ENCODE measurements around the gene GIPC1.

GIPC1 gene

DNA sequence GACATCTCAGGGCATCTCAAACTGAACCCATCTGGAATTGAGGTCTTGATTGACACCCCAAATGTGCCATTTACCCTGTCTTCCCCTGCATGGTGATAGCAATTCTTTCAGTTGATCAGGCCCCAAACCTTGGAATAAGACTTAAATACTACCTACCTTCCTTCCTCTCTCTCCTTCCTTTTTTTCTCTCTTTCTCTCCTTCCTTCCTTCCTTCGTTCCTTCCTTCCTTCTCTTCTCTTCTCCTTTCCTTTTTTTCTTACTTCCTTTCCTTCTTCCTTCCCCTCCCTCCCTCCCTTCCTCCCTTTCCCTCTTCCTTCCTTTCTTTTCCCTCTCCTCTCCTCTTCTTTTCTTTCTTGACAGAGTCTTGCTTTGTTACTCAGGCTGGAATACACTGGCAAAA lies 7.4 kb upstream of the GIPC1 start:
- H3K4me3 ChIP-seq (replicated peaks in 1 of 2; ENCODE audit: low read depth in 2 of 2, low read length in 2 of 2), result no peak overlapping the region
- TF ChIP-seq, protein P1, sequence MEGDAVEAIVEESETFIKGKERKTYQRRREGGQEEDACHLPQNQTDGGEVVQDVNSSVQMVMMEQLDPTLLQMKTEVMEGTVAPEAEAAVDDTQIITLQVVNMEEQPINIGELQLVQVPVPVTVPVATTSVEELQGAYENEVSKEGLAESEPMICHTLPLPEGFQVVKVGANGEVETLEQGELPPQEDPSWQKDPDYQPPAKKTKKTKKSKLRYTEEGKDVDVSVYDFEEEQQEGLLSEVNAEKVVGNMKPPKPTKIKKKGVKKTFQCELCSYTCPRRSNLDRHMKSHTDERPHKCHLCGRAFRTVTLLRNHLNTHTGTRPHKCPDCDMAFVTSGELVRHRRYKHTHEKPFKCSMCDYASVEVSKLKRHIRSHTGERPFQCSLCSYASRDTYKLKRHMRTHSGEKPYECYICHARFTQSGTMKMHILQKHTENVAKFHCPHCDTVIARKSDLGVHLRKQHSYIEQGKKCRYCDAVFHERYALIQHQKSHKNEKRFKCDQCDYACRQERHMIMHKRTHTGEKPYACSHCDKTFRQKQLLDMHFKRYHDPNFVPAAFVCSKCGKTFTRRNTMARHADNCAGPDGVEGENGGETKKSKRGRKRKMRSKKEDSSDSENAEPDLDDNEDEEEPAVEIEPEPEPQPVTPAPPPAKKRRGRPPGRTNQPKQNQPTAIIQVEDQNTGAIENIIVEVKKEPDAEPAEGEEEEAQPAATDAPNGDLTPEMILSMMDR (IDR thresholded peaks at IDR 0.05; ENCODE audit: low read depth, low read length), result no peak
- DNase-seq (ENCODE audit: low read depth in 2 of 2), result no peak

DNA sequence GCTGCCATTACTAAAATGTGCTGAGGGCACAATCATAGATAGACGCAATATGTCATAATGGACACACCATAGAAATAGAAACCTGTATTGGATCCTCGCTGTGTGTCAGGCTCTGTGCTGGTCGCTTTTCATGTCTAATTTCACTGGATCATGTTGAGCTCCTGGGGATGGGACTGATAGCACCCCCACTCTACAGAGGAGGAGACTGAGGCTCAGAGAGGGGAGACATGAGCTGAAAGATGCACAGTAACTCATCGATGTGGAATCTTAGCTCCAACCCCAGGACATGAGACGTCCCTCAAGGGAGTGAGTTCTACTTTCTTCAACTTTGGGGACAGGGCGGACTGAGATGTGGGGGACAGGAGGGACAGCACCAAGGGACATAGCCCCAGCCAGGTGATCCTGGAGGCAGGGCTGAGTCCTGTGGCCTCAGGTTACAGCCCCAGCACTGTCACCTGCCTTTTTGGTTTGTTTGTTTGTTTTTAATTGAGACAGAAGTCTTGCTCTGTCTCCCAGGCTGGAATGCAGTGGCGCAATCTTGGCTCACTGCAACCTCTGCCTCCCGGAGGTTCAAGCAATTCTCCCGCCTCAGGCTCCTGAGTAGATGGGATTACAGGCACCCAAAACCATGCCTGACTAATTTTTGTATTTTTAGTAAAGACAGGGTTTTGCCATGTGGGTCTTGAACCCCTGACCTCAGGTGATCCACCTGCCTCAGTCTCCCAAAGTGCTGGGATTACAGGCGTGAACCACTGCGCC lies 6.6 kb upstream of the GIPC1 start:
- TF ChIP-seq, protein P1 (IDR thresholded peaks at IDR 0.05; ENCODE audit: low read depth, low read length), result no peak
- peak; percentile 55 to 61 for DNase-seq (ENCODE audit: low read depth in 2 of 2)
- no peak overlapping the region for H3K4me3 ChIP-seq (replicated peaks in 1 of 2; ENCODE audit: low read depth in 2 of 2, low read length in 2 of 2)

DNA sequence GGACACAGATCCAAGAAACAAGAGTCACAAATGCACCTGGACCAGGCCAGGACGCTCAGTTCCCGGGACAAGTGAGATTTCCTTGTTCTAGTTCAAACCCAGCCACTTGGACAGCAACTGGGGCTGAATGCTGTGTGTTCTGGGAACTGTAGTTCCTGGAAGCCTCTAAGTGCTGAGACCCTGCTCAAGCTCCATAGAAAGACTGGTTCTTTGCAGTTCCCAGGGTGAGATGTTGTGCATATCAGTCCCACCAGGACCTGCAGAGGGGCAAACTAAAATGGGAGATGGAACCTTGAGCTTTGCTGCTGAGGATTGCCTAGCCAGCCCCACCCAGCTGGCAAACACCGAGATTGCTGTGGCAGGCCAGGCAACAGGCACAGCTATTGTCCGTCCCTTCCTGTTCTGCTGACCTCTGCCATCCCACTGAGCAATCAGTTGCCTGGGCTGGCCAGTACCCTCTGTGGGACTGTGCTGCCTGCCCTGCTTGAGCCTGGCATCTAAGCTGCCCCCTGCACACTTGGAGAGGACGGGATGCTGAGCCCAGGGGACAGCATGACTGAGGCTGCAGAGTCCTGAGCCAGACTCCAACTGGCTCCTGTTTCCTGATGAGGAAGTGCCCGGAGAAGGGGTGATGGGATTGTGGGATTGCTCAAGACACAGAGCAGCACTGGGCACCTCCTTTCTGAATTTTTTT lies 1.4 kb upstream of the GIPC1 start:
- DNase-seq (ENCODE audit: low read depth in 2 of 2), result peak in 1 of 2 donors; percentile 61
- H3K4me3 ChIP-seq (replicated peaks in 1 of 2; ENCODE audit: low read depth in 2 of 2, low read length in 2 of 2), result no peak overlapping the region

DNA sequence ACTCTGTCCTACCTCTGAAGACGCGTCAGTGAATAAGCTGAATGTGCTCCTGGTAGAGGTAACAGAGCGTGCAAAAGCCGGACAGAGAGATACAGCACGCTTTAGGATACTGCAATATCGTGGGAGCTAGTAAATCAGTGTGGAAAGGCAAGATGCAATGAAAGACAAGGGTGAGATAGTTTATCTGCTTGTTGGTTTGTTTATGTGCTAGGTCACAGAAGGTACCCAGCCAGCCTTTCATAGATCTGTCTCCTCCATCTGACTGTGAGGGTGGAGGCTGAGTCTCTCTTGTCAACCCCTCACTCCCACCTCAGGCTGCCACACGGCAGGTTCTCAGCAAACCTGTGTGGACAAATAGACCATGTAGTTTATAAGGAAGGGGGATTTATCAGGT lies 904 bp upstream of the GIPC1 start:
- TF ChIP-seq, protein P1 (IDR thresholded peaks at IDR 0.05; ENCODE audit: low read depth, low read length), result no peak
- DNase-seq (ENCODE audit: low read depth in 2 of 2), result no peak
- peak overlapping the region in 1 of 2 donors; percentile 23 for H3K4me3 ChIP-seq (replicated peaks in 1 of 2; ENCODE audit: low read depth in 2 of 2, low read length in 2 of 2)

More for the DNA sequence above, 1.4 kb upstream of the GIPC1 start:
- TF ChIP-seq, protein P1 (IDR thresholded peaks at IDR 0.05; ENCODE audit: low read depth, low read length), result no peak

DNA sequence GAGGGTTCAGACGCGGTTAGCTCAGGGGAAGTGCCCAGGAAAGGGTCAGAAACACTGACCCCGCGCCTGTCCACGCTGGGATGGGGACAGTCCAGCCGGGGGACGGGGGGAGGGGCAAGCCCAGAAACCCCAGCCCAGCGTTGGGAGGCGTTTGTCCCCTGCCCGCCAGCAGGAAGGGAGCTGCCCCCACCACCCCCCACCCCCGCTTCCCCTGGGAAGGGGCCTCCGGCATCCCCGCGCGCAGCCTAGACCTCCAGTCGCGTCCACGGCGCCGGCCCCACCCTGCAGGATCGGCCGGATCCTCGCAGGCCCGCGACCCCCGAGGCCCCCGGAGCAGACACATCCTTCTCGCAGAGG lies 277 bp downstream of the GIPC1 start:
- no peak for DNase-seq (ENCODE audit: low read depth in 2 of 2)
- TF ChIP-seq, protein P1 (IDR thresholded peaks at IDR 0.05; ENCODE audit: low read depth, low read length), result no peak
- peak overlapping the region; percentile 79 to 81 for H3K4me3 ChIP-seq (replicated peaks in 1 of 2; ENCODE audit: low read depth in 2 of 2, low read length in 2 of 2)

DNA sequence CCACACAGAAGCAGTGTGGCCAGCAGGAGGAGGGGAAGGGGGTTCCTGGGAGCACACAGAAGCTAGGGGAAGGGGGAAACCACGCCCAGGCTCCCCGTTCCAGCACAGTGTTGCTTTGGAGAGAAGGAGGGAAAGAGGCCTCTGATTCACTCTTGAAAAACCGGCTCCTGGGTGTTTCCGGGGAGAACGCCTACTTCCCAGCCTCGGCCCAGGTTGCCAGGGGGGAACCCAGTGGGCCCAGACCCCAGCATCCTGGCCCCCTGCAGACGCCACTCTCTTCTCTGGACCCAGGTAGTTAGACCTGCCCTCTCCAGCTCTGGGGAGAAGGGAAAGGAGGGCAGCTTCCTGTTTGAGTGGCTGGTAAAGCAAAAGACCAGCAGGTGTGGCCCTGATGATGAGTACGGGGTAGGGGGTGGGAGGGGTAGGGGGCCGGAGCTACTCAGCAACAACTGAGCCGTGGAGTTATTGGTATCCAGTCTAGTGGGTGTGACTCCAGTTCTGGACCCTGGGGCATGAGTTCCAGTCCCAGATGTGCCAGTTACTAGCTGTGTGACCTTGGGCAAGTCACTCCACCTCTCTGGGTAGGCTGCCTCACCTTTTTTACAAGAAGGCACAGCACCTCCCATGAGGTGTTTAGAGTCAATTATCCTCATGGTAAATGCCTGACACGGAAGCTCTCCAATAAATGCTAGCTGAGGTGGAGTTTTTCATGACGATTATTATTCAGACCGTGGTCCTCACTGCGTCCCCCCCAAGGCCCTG lies 836 bp downstream of the GIPC1 start:
- TF ChIP-seq, protein P1 (IDR thresholded peaks at IDR 0.05; ENCODE audit: low read depth, low read length), result no peak
- no peak for DNase-seq (ENCODE audit: low read depth in 2 of 2)
- H3K4me3 ChIP-seq (replicated peaks in 1 of 2; ENCODE audit: low read depth in 2 of 2, low read length in 2 of 2), result peak overlapping the region; percentile 79 to 81

All from cardiac fibroblast (primary cell).